Midbrain (tissue), 1 donor: ENCODE data around the gene ACTN4.

Experiments
- DNase-seq: peaks from one replicate; lab custom pipeline; 2025; lab: John Stamatoyannopoulos, UW

Gene ACTN4

GRCh38 chr19:38635483-38636399, 11.7 kb upstream of the ACTN4 start:
- no peak for DNase-seq

- DNase-seq: no peak
Observed at GRCh38 chr19:38638461-38638860, 9.0 kb upstream of the ACTN4 start.

- DNase-seq: no peak
Observed at GRCh38 chr19:38639679-38640078, 7.8 kb upstream of the ACTN4 start.

- DNase-seq: no peak
Observed at GRCh38 chr19:38640368-38640767, 7.1 kb upstream of the ACTN4 start.

GRCh38 chr19:38642176-38642575, 5.3 kb upstream of the ACTN4 start:
- no peak for DNase-seq

- no peak for DNase-seq
Observed at GRCh38 chr19:38644719-38645118, 2.7 kb upstream of the ACTN4 start.

- DNase-seq: no peak
Observed at GRCh38 chr19:38647966-38648768, 718 bp downstream of the ACTN4 start.

- no peak for DNase-seq
Observed at GRCh38 chr19:38648769-38649304, 1.4 kb downstream of the ACTN4 start.

- DNase-seq: no peak
Observed at GRCh38 chr19:38649305-38650171, 2.1 kb downstream of the ACTN4 start.

- no peak for DNase-seq
Observed at GRCh38 chr19:38650172-38650775, 2.8 kb downstream of the ACTN4 start.

GRCh38 chr19:38650911-38651584, 3.6 kb downstream of the ACTN4 start:
- DNase-seq: no peak

- DNase-seq: no peak
Observed at GRCh38 chr19:38653028-38653571, 5.7 kb downstream of the ACTN4 start.

GRCh38 chr19:38654628-38655055, 7.2 kb downstream of the ACTN4 start:
- no peak for DNase-seq

GRCh38 chr19:38655148-38655824, 7.8 kb downstream of the ACTN4 start:
- DNase-seq: no peak

- DNase-seq: peak; percentile 61
Observed at GRCh38 chr19:38656171-38656981, 8.9 kb downstream of the ACTN4 start.

GRCh38 chr19:38657633-38658222, 10.3 kb downstream of the ACTN4 start:
- DNase-seq: no peak

- no peak for DNase-seq
Observed at GRCh38 chr19:38658462-38659306, 11.2 kb downstream of the ACTN4 start.

- DNase-seq: no peak
Observed at GRCh38 chr19:38660724-38661123, 13.3 kb downstream of the ACTN4 start.
